Type B pancreatic cell (in vitro differentiated cells): ENCODE results near the gene SRRT. TPM values are rescaled to one million over a fixed set of nuclear protein-coding genes. Genes with fewer than 3 reads are reported as not detected.

Experiments
- DNase-seq: peaks from one replicate; pipeline ENCODE4 v3.0.0; 2021; ENCODE audit warnings: mixed read lengths; ENCODE audit not compliant: unreplicated experiment; ENCODE audit errors: extremely low spot score
- H3K27ac Mint-ChIP-seq: 2 replicates; pipeline ENCODE4 v1.8.0; 2021; ENCODE audit warnings: mild to moderate bottlenecking, mixed read lengths
- H3K27me3 Mint-ChIP-seq: 2 replicates; pipeline ENCODE4 v1.8.0; 2021; ENCODE audit warnings: mixed read lengths
- H3K36me3 Mint-ChIP-seq: 2 replicates; pipeline ENCODE4 v1.8.0; 2021; ENCODE audit warnings: mixed read lengths
- H3K4me1 Mint-ChIP-seq: one replicate; pipeline ENCODE4 v1.8.0; 2021; ENCODE audit warnings: mixed read lengths; ENCODE audit not compliant: unreplicated experiment
- H3K4me3 Mint-ChIP-seq: 2 replicates; pipeline ENCODE4 v1.8.0; 2021; ENCODE audit warnings: mild to moderate bottlenecking, mixed read lengths
- H3K9me3 Mint-ChIP-seq: 2 replicates; pipeline ENCODE4 v1.8.0; 2021; ENCODE audit warnings: mixed read lengths
- total RNA-seq: library from RNA; stranded (reverse); gene quantifications from 2 replicates; pipeline ENCODE4 v1.2.1, GENCODE V29; 2021; ENCODE audit warnings: low replicate concordance
- TF ChIP-seq, protein P1 (sequence below): fragments of 200-600 bp; sonication (generic); conservative IDR thresholded peaks from 2 replicates; pipeline ENCODE4 v1.5.0; 2021; ENCODE audit warnings: antibody characterized with exemption, mild to moderate bottlenecking

Gene SRRT
- total RNA-seq, 1 donor from 2014 or later = 239 TPM

GRCh38 chr7:100884736-100885439 lies 10.0 kb downstream of the SRRT start:
- TF ChIP-seq, protein P1, sequence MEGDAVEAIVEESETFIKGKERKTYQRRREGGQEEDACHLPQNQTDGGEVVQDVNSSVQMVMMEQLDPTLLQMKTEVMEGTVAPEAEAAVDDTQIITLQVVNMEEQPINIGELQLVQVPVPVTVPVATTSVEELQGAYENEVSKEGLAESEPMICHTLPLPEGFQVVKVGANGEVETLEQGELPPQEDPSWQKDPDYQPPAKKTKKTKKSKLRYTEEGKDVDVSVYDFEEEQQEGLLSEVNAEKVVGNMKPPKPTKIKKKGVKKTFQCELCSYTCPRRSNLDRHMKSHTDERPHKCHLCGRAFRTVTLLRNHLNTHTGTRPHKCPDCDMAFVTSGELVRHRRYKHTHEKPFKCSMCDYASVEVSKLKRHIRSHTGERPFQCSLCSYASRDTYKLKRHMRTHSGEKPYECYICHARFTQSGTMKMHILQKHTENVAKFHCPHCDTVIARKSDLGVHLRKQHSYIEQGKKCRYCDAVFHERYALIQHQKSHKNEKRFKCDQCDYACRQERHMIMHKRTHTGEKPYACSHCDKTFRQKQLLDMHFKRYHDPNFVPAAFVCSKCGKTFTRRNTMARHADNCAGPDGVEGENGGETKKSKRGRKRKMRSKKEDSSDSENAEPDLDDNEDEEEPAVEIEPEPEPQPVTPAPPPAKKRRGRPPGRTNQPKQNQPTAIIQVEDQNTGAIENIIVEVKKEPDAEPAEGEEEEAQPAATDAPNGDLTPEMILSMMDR = no peak
- Mint-ChIP-seq H3K9me3 (no peaks in the 10 kb centered on the region), H3K4me3 (no peak overlapping the region), H3K36me3 (peaks cover 48% of the 10 kb centered on the region), H3K27ac (no peak overlapping the region), H3K27me3 (no peaks in the 10 kb centered on the region), H3K4me1 (peaks cover 35% of the 10 kb centered on the region)
- DNase-seq = no peak

DNA sequence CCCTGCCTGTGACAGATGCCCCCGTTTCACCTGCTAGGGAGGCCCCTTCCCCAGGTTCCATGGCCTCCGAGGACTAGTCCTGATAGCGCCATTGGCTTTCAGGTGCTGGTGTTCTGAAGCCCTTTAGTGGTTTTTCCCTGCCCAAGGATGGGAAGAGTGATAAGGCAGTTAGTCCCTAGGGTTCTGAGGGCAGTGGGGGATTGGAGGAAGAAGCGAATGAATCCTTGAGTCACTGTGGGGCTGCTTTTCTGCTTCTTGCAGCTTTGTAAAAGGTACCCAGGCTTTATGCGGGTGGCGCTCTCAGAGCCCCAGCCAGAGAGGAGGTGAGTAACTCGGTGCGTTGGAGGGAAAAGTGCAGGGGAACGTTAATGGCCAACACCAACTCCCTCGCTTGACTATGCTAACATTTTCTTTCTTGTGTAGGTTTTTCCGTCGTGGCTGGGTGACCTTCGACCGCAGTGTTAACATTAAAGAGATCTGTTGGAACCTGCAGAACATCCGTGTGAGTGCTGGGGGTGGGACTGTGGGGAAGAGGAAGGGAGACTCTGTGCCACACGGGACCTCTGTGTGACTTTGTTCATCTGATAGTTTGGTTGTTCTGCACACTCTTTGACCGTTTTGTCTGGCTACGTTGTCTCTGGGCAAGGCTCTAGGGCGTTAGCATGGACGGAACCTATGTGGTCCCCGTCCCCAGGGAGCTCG lies 10.7 kb downstream of the SRRT start:
- peak overlapping the region; percentile 58 for H3K27ac Mint-ChIP-seq
- TF ChIP-seq, protein P1 = no peak
- DNase-seq = no peak
- H3K9me3 Mint-ChIP-seq = no peaks in the 10 kb centered on the region
- H3K36me3 Mint-ChIP-seq = peaks cover 46% of the 10 kb centered on the region
- peak overlapping the region; percentile 37 for H3K4me3 Mint-ChIP-seq
- H3K4me1 Mint-ChIP-seq = peaks cover 31% of the 10 kb centered on the region
- no peaks in the 10 kb centered on the region for H3K27me3 Mint-ChIP-seq

DNA sequence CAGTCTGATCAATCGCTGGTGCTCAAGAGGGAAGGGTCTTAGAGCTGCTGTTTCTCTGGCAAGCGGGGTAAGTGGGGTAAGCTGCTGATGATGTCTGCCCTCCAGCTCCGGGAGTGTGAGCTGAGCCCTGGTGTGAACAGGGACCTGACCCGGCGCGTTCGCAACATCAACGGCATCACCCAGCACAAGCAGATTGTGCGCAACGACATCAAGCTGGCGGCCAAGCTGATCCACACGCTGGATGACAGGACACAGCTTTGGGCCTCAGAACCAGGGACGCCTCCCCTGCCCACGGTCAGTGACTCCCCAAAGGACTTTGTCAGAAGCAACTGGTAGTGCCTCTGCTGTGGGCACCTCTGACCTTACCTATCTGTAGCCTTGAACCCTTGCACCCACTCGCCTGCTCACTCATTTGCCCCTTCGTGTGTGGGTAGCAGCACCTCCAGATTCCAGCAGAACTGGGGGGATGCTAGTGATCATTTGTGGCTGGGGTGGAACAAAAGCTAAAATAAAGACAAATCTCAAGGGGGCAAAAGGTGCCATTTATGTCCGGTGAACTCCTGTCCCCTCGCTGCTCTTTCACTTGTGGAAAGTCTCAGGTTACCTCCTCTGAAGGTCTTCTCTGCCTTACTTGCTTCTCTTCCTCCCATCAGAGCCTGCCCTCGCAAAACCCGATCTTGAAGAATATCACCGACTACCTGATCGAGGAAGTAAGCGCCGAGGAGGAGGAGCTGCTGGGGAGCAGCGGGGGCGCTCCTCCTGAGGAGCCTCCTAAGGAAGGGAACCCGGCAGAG lies 11.4 kb downstream of the SRRT start:
- Mint-ChIP-seq H3K27me3 (no peaks in the 10 kb centered on the region), H3K36me3 (peaks cover 43% of the 10 kb centered on the region), H3K4me3 (peak overlapping the region; percentile 37), H3K4me1 (peaks cover 31% of the 10 kb centered on the region), H3K27ac (peak overlapping the region; percentile 58), H3K9me3 (no peaks in the 10 kb centered on the region)
- no peak for DNase-seq
- TF ChIP-seq, protein P1 = no peak

DNA sequence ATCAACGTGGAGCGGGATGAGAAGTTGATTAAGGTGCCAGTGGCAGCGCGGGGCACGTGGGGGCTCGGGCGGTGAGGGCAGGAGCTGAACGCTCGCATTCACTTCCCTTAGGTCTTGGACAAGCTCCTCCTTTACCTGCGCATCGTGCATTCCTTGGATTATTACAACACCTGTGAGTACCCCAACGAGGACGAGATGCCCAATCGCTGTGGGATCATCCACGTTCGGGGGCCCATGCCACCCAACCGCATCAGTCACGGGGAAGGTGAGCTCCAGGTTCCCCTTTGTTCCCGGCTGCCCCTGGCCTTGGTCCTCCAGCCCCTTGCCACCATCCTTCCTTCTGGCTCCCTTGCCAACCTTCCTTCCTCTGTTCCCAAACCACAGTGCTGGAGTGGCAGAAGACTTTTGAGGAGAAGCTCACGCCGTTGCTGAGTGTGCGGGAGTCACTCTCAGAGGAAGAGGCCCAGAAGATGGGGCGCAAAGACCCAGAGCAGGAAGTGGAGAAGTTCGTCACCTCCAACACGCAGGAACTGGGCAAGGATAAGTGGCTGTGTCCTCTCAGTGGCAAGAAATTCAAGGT lies 12.1 kb downstream of the SRRT start:
- Mint-ChIP-seq H3K4me1 (peaks cover 38% of the 10 kb centered on the region), H3K9me3 (no peaks in the 10 kb centered on the region), H3K4me3 (peak overlapping the region; percentile 78), H3K36me3 (peaks cover 43% of the 10 kb centered on the region), H3K27ac (peak overlapping the region; percentile 50), H3K27me3 (no peaks in the 10 kb centered on the region)
- TF ChIP-seq, protein P1 = no peak
- no peak for DNase-seq

GRCh38 chr7:100887516-100888290 lies 12.8 kb downstream of the SRRT start:
- no peak for DNase-seq
- Mint-ChIP-seq H3K27me3 (no peaks in the 10 kb centered on the region), H3K27ac (peak overlapping the region; percentile 63), H3K4me1 (peaks cover 40% of the 10 kb centered on the region), H3K36me3 (peaks cover 43% of the 10 kb centered on the region), H3K4me3 (peak overlapping the region; percentile 94), H3K9me3 (no peaks in the 10 kb centered on the region)
- TF ChIP-seq, protein P1 = no peak
